Neural cell (in vitro differentiated cells): ENCODE measurements around the gene VGF.

Experiments
- CTCF ChIP-seq: fragments of 450-650 bp; IDR thresholded peaks from 2 replicates; pipeline ENCODE4 v1.5.1; 2014; ENCODE audit warnings: antibody characterized with exemption, mild to moderate bottlenecking, moderate library complexity; ENCODE audit not compliant: poor library complexity, severe bottlenecking
- EP300 ChIP-seq: fragments of 450-650 bp; conservative IDR thresholded peaks from 2 replicates; pipeline ENCODE4 v1.6.1; 2014; ENCODE audit warnings: antibody characterized with exemption, mild to moderate bottlenecking, moderate library complexity; ENCODE audit not compliant: poor library complexity, severe bottlenecking
- EZH2 ChIP-seq: fragments of 200-600, 300-800 bp; shearing (Covaris generic), sonication (generic); IDR thresholded peaks from 2 replicates; pipeline ENCODE4 v1.6.1; 2014; ENCODE audit warnings: antibody characterized with exemption, low read length, borderline replicate concordance, mild to moderate bottlenecking; ENCODE audit not compliant: insufficient read depth, poor library complexity, severe bottlenecking
- REST ChIP-seq: IDR thresholded peaks from 2 replicates; pipeline ENCODE4 v1.6.1; 2012; ENCODE audit warnings: borderline replicate concordance
- TAF1 ChIP-seq: IDR thresholded peaks from 2 replicates; pipeline ENCODE4 v1.6.1; 2012; ENCODE audit warnings: low read depth

- no peak for TF ChIP-seq CTCF
- TF ChIP-seq EP300, result no peak
- no peak for TF ChIP-seq REST
- TF ChIP-seq EZH2, result no peak
- no peak for TF ChIP-seq TAF1
These were observed 31.6 kb downstream of the VGF start for GRCh38 chr7:101133621-101134398.
